ENCODE measurements around the gene LPP.

Gene LPP

DNA sequence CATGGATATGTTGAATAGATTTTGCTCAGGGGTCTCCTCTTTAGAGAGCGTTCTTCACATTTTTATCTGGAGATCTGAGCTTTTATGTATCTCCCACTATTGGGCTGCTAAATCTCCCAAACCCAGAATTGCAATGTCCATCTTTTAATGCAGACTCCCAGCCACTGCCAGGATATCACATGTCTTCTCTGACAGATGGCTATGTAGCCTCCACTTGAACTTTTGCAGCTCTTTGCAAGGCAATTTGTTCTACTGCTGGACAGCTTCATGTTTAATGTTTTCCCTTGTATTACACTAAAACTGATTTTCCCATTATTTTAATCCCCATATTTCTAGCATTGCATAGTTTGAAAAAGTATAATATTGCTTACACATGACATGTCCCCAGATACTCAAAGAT lies 177.2 kb downstream of the LPP start:
- peaks cover 30% of the 10 kb centered on the region for H3K4me1 ChIP-seq (ENCODE audit: control insufficient read depth, low read length)
- TF ChIP-seq CTCF (IDR thresholded peaks at IDR 0.05; ENCODE audit: low read depth, low read length, poor library complexity, severe bottlenecking) (no peak), EZH2phosphoT487 (IDR thresholded peaks at IDR 0.05; ENCODE audit: borderline replicate concordance, low read length) (no peak)
- no peak overlapping the region for H3K27ac ChIP-seq (ENCODE audit: low read depth, low read length)
- H3K9me3 ChIP-seq (ENCODE audit: control insufficient read depth, insufficient read depth, low read length), result no peaks in the 10 kb centered on the region
- H3K36me3 ChIP-seq (ENCODE audit: control insufficient read depth, low read length), result peaks cover 14% of the 10 kb centered on the region
- peaks cover 25% of the 10 kb centered on the region for H3K79me2 ChIP-seq (ENCODE audit: control insufficient read depth, low read length)
- no peaks in the 10 kb centered on the region for H3F3A ChIP-seq (ENCODE audit: control insufficient read depth, insufficient read depth)
- H4K20me1 ChIP-seq (ENCODE audit: control insufficient read depth, insufficient read depth, low read depth, low read length), result no peaks in the 10 kb centered on the region
- no peaks in the 10 kb centered on the region for H3K27me3 ChIP-seq (ENCODE audit: control insufficient read depth, low read length)
- no peaks in the 10 kb centered on the region for H3K9me2 ChIP-seq (replicated peaks; ENCODE audit: control insufficient read depth, low read length)
- no peak overlapping the region for H3K4me2 ChIP-seq (ENCODE audit: low read length)
- H3K4me3 ChIP-seq (ENCODE audit: low read length), result no peak overlapping the region

- H3K9me2 ChIP-seq (replicated peaks; ENCODE audit: control insufficient read depth, low read length), result no peaks in the 10 kb centered on the region
- H3K27ac ChIP-seq (ENCODE audit: low read depth, low read length), result no peak overlapping the region
- H3K27me3 ChIP-seq (ENCODE audit: control insufficient read depth, low read length), result no peaks in the 10 kb centered on the region
- peaks cover 21% of the 10 kb centered on the region for H3K4me1 ChIP-seq (ENCODE audit: control insufficient read depth, low read length)
- H3F3A ChIP-seq (ENCODE audit: control insufficient read depth, insufficient read depth), result no peaks in the 10 kb centered on the region
- TF ChIP-seq CTCF (IDR thresholded peaks at IDR 0.05; ENCODE audit: low read depth, low read length, poor library complexity, severe bottlenecking), result no peak
- no peak for TF ChIP-seq EZH2phosphoT487 (IDR thresholded peaks at IDR 0.05; ENCODE audit: borderline replicate concordance, low read length)
- H3K4me2 ChIP-seq (ENCODE audit: low read length), result no peak overlapping the region
- H4K20me1 ChIP-seq (ENCODE audit: control insufficient read depth, insufficient read depth, low read depth, low read length), result no peaks in the 10 kb centered on the region
- no peaks in the 10 kb centered on the region for H3K9me3 ChIP-seq (ENCODE audit: control insufficient read depth, insufficient read depth, low read length)
- H3K36me3 ChIP-seq (ENCODE audit: control insufficient read depth, low read length), result peaks cover 8% of the 10 kb centered on the region
- peaks cover 32% of the 10 kb centered on the region for H3K79me2 ChIP-seq (ENCODE audit: control insufficient read depth, low read length)
- no peak overlapping the region for H3K4me3 ChIP-seq (ENCODE audit: low read length)
These were observed 178.1 kb downstream of the LPP start for GRCh38 chr3:188332085-188332484.

- TF ChIP-seq CTCF (IDR thresholded peaks at IDR 0.05; ENCODE audit: low read depth, low read length, poor library complexity, severe bottlenecking), result no peak
- no peak for TF ChIP-seq EZH2phosphoT487 (IDR thresholded peaks at IDR 0.05; ENCODE audit: borderline replicate concordance, low read length)
- no peak overlapping the region for H3K4me2 ChIP-seq (ENCODE audit: low read length)
These were observed 181.7 kb downstream of the LPP start for GRCh38 chr3:188335656-188336055.

More at GRCh38 chr3:188335656-188336055, 181.7 kb downstream of the LPP start:
- Histone ChIP-seq H3K27ac (ENCODE audit: low read depth, low read length) (no peak overlapping the region), H4K20me1 (ENCODE audit: control insufficient read depth, insufficient read depth, low read depth, low read length) (no peaks in the 10 kb centered on the region), H3K79me2 (ENCODE audit: control insufficient read depth, low read length) (peaks cover 48% of the 10 kb centered on the region), H3K9me3 (ENCODE audit: control insufficient read depth, insufficient read depth, low read length) (no peaks in the 10 kb centered on the region), H3K9me2 (replicated peaks; ENCODE audit: control insufficient read depth, low read length) (no peaks in the 10 kb centered on the region), H3F3A (ENCODE audit: control insufficient read depth, insufficient read depth) (no peaks in the 10 kb centered on the region), H3K4me3 (ENCODE audit: low read length) (no peak overlapping the region), H3K4me1 (ENCODE audit: control insufficient read depth, low read length) (peaks cover 22% of the 10 kb centered on the region), H3K36me3 (ENCODE audit: control insufficient read depth, low read length) (no peaks in the 10 kb centered on the region; the same call in 1 of the 2 replicates), H3K27me3 (ENCODE audit: control insufficient read depth, low read length) (no peaks in the 10 kb centered on the region)
